Kidney epithelial cell (primary cell): Measurements from ENCODE around the gene TNNT2. TPM values are rescaled to one million over a fixed set of nuclear protein-coding genes. Genes with fewer than 3 reads are reported as not detected.

Source experiments
- DNase-seq: peaks from one replicate; pipeline ENCODE4 v3.0.0-alpha.2; 2010; ENCODE audit warnings: low read depth
- H3K27me3 ChIP-seq: 2 replicates; pipeline ENCODE4 v1.6.0; 2011; ENCODE audit warnings: low read length; ENCODE audit not compliant: control insufficient read depth, insufficient read depth
- H3K36me3 ChIP-seq: 2 replicates; pipeline ENCODE4 v1.5.1; 2011; ENCODE audit warnings: low read length; ENCODE audit not compliant: control insufficient read depth, insufficient read depth
- H3K4me3 ChIP-seq: 2 replicates; pipeline ENCODE4 v1.5.1; 2011; ENCODE audit warnings: low read depth, mild to moderate bottlenecking, control low read depth, low read length
- CTCF ChIP-seq: IDR thresholded peaks from 2 replicates; pipeline ENCODE4 v1.5.1; 2011; ENCODE audit warnings: mild to moderate bottlenecking, moderate library complexity, low read length, control low read depth, inconsistent platforms; ENCODE audit not compliant: insufficient read depth, poor library complexity, severe bottlenecking
- total RNA-seq: library from RNA; depleted of rRNA; stranded (reverse); fragments of >200 nt; gene quantifications from 2 replicates; pipeline ENCODE4 v1.2.3, GENCODE V29; 2015

The TNNT2 gene
- total RNA-seq, 1 donor from 2014 or later, result 0.08 TPM

GRCh38 chr1:201414051-201414738, 36.7 kb upstream of the TNNT2 start:
- no peak overlapping the region for H3K4me3 ChIP-seq
- DNase-seq, result no peak
- no peaks in the 10 kb centered on the region for H3K36me3 ChIP-seq
- H3K27me3 ChIP-seq, result peaks cover 9% of the 10 kb centered on the region
- TF ChIP-seq CTCF, result no peak

- Histone ChIP-seq H3K4me3 (no peak overlapping the region), H3K36me3 (no peaks in the 10 kb centered on the region), H3K27me3 (peaks cover 9% of the 10 kb centered on the region)
- no peak for DNase-seq
- TF ChIP-seq CTCF, result no peak
Observed at GRCh38 chr1:201411292-201411691, 33.8 kb upstream of the TNNT2 start.

- DNase-seq, result no peak
- no peak overlapping the region for H3K4me3 ChIP-seq
- H3K27me3 ChIP-seq, result peaks cover 7% of the 10 kb centered on the region
- H3K36me3 ChIP-seq, result no peaks in the 10 kb centered on the region
- no peak for TF ChIP-seq CTCF
Observed at GRCh38 chr1:201409440-201409839, 32.0 kb upstream of the TNNT2 start.

- peaks cover 6% of the 10 kb centered on the region for H3K27me3 ChIP-seq
- no peak for TF ChIP-seq CTCF
- no peaks in the 10 kb centered on the region for H3K36me3 ChIP-seq
- no peak overlapping the region for H3K4me3 ChIP-seq
- DNase-seq, result no peak
Observed at GRCh38 chr1:201408834-201409200, 31.3 kb upstream of the TNNT2 start.

- H3K27me3 ChIP-seq, result peaks cover 6% of the 10 kb centered on the region
- DNase-seq, result no peak
- peak; percentile 99 for TF ChIP-seq CTCF
Observed at GRCh38 chr1:201408176-201408833, 30.8 kb upstream of the TNNT2 start.

GRCh38 chr1:201406831-201407406, 29.4 kb upstream of the TNNT2 start:
- no peak for DNase-seq
- Histone ChIP-seq H3K4me3 (no peak overlapping the region), H3K36me3 (no peaks in the 10 kb centered on the region), H3K27me3 (peaks cover 4% of the 10 kb centered on the region)
- TF ChIP-seq CTCF, result no peak

More at GRCh38 chr1:201408176-201408833, 30.8 kb upstream of the TNNT2 start:
- Histone ChIP-seq H3K4me3 (no peak overlapping the region), H3K36me3 (no peaks in the 10 kb centered on the region)
